Measurements from ENCODE around the gene CIPC. TPM values are rescaled to one million over a fixed set of nuclear protein-coding genes. Genes with fewer than 3 reads are reported as not detected.

The CIPC gene
- total and polyA plus RNA-seq, 9 of the 15 experiments (the other 6 are each of a cell fraction or from before 2014, with no cell fraction given), result 5.0 to 16.9 (median 10.7) TPM

GRCh38 chr14:77055306-77055705 is 42.8 kb upstream of the CIPC start:
- no peaks in the 10 kb centered on the region for H3K79me2 ChIP-seq (ENCODE audit: control insufficient read depth, insufficient read depth, low read length)
- no peak overlapping the region; a peak in 1 of 4 replicates for H3K9ac ChIP-seq (ENCODE audit: insufficient read depth in 1 of 2, low read depth in 2 of 2, low read length in 2 of 2)
- no peak overlapping the region for H3K4me3 ChIP-seq
- no peaks in the 10 kb centered on the region for H3K9me3 ChIP-seq (replicated peaks; ENCODE audit: control insufficient read depth, insufficient read depth, low read depth, low read length)
- FAIRE-seq (no peak), ATAC-seq (no peak), DNase-seq (ENCODE audit: extremely low read depth in 1 of 4, low spot score in 3 of 4) (no peak)
- in situ Hi-C loops (cut with MboI) (loop anchor here (5.0 to 25.0 kb wide), 2 partner anchors 143 to 343 kb away; no protein-coding TSS in a partner anchor), intact Hi-C loops (cut with micrococcal nuclease) (loop anchor here (5.0 kb wide), 1 partner anchor 33 kb away; no protein-coding TSS in a partner anchor)
- H3K4me1 ChIP-seq (replicated peaks in 1 of 2; ENCODE audit: control insufficient read depth in 2 of 2, insufficient read depth in 2 of 2, low read length in 2 of 2), result peaks cover 7 to 14% of the 10 kb centered on the region in 2 experiments; a peak in 4 of 5 replicates
- 45% methylated on average over 5 of the region's 5 CpGs for WGBS (ENCODE audit: insufficient coverage, low coverage, missing lambda C conversion rate)
- H4K20me1 ChIP-seq (replicated peaks; ENCODE audit: control insufficient read depth, insufficient read depth, low read length), result no peaks in the 10 kb centered on the region
- no peak overlapping the region for H3K27ac ChIP-seq (ENCODE audit: extremely low read depth, low read depth, low read length)
- H2AFZ ChIP-seq (ENCODE audit: low read depth, low read length), result 0 out of 2 replicates have a peak overlapping the region, but pooled peaks have one; percentile 16
- H3K27me3 ChIP-seq (ENCODE audit: control insufficient read depth in 2 of 2, insufficient read depth in 2 of 2, low read length in 2 of 2), result no peaks in the 10 kb centered on the region
- no peaks in the 10 kb centered on the region for H3K36me3 ChIP-seq (ENCODE audit: control insufficient read depth, insufficient read depth, low read length)
- no peak overlapping the region for H3K4me2 ChIP-seq (ENCODE audit: insufficient read depth, low read length)
- CTCF ChIA-PET (ENCODE audit: low intra/inter-chr PET ratio), result no interaction called here
- TF ChIP-seq RFX1 (IDR thresholded peaks at IDR 0.05), result peak; percentile 50; the same call in 1 of the 2 replicates
- TF ChIP-seq ZBTB17 (CRISPR knock-in tag; IDR thresholded peaks at IDR 0.05), result no peak
- no peaks in the 10 kb centered on the region for H3K9me1 ChIP-seq (ENCODE audit: control insufficient read depth, insufficient read depth, low read length)
- BruUV-seq (replicated peaks), result no TSS peak
- POLR2A ChIA-PET, result interaction anchor here (0.7 kb wide), 2 partner anchors 113 to 144 kb away, joined by 3 to 4 read pairs; no protein-coding TSS in a partner anchor

DNA sequence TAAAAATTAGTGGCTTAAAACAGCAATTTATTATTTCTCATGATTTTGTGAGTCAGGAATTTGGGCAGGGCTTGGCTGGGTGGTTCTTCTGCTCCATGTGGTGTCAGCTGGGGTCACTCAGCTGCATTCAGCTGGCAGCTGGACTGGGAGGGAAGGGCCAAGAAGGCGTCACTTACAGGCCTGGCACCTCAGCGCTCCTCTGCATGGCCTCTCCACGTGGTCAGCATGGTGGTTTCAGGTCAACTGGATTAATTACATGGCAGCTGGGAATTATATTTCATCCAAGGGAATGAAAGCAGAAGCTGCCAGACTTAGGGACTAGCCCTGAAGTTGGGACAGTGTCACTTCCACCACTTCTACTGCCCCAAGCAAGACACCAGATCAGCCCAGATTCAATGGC is 42.1 kb upstream of the CIPC start:
- Histone ChIP-seq H3K9me1 (ENCODE audit: control insufficient read depth, insufficient read depth, low read length) (no peaks in the 10 kb centered on the region), H3K36me3 (ENCODE audit: control insufficient read depth, insufficient read depth, low read length) (no peaks in the 10 kb centered on the region), H3K27ac (ENCODE audit: extremely low read depth, low read depth, low read length) (no peak overlapping the region), H3K4me3 (no peak overlapping the region), H4K20me1 (replicated peaks; ENCODE audit: control insufficient read depth, insufficient read depth, low read length) (no peaks in the 10 kb centered on the region), H3K9me3 (replicated peaks; ENCODE audit: control insufficient read depth, insufficient read depth, low read depth, low read length) (no peaks in the 10 kb centered on the region), H3K4me2 (ENCODE audit: insufficient read depth, low read length) (no peak overlapping the region), H3K9ac (ENCODE audit: insufficient read depth in 1 of 2, low read depth in 2 of 2, low read length in 2 of 2) (no peak overlapping the region), H3K4me1 (replicated peaks in 1 of 2; ENCODE audit: control insufficient read depth in 2 of 2, insufficient read depth in 2 of 2, low read length in 2 of 2) (peaks cover 7 to 13% of the 10 kb centered on the region in 2 experiments; a peak in 4 of 5 replicates), H2AFZ (ENCODE audit: low read depth, low read length) (no peak overlapping the region), H3K79me2 (ENCODE audit: control insufficient read depth, insufficient read depth, low read length) (no peaks in the 10 kb centered on the region), H3K27me3 (ENCODE audit: control insufficient read depth in 2 of 2, insufficient read depth in 2 of 2, low read length in 2 of 2) (no peaks in the 10 kb centered on the region)
- ChIA-PET CTCF (ENCODE audit: low intra/inter-chr PET ratio) (no interaction called here), POLR2A (interaction anchor here (0.7 kb wide), 1 partner anchor 114 kb away, joined by 4 read pairs; no protein-coding TSS in a partner anchor)
- in situ Hi-C loops (cut with MboI), result loop anchor here (5.0 to 25.0 kb wide), 2 partner anchors 144 to 344 kb away; no protein-coding TSS in a partner anchor
- BruUV-seq (replicated peaks), result no TSS peak
- FAIRE-seq, result no peak
- no peak for ATAC-seq
- intact Hi-C loops (cut with micrococcal nuclease), result loop anchor here (5.0 kb wide), 1 partner anchor 34 kb away; no protein-coding TSS in a partner anchor
- WGBS (ENCODE audit: insufficient coverage, low coverage, missing lambda C conversion rate), result 50% methylated on average over 3 of the region's 3 CpGs
- DNase-seq (ENCODE audit: extremely low read depth in 1 of 4, low spot score in 3 of 4), result no peak
- TF ChIP-seq JUNB (CRISPR knock-in tag; conservative IDR thresholded peaks at IDR 0.05) (no peak), CTBP1 (IDR thresholded peaks at IDR 0.05; ENCODE audit: borderline replicate concordance) (no peak), PHF21A (IDR thresholded peaks at IDR 0.05; ENCODE audit: borderline replicate concordance, low read depth) (no peak), ZBTB8A (IDR thresholded peaks at IDR 0.05; ENCODE audit: partially characterized antibody) (no peak), MTF1 (CRISPR knock-in tag; IDR thresholded peaks at IDR 0.05; ENCODE audit: borderline replicate concordance) (no peak), NR0B1 (IDR thresholded peaks at IDR 0.05; ENCODE audit: partially characterized antibody) (no peak), ZNF3 (CRISPR knock-in tag; IDR thresholded peaks at IDR 0.05) (no peak)
